ENCODE measurements around the gene LSG1. TPM values are rescaled to one million over a fixed set of nuclear protein-coding genes. Genes with fewer than 3 reads are reported as not detected.
A peak's percentile ranks its signal among the peaks of the same experiment; 100 is the strongest.
"Not testable (repeated sequence)": the region's sequence is repeated elsewhere in the genome, so short reads cannot be mapped to it uniquely, and the experiment has no call there.

Gene LSG1
- total and polyA plus RNA-seq, 2 experiments from 2014 or later, result 49.2 to 57.1 TPM

DNA sequence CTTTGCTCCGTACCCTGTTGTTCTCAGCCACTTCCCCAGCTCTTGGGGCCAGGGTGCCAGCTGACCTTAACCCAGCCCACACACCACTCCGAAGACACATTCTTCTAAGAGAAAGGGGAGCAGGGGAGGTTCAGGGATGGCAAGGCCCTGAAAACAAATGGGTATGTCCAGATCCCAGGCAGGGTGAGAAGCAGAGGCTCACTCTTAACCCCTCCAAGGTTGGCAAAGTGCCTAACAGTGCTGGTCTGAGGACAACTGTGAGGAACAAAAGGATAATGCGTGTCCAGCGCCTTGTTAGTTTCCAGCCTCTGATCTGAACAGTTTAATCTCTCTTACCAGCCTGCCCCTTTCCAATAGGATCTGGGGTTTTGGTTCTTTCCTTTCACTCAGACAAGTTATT, 40.3 kb downstream of the LSG1 start:
- Mint-ChIP-seq H3K4me1 (no peaks in the 10 kb centered on the region), H3K27me3 (ENCODE audit: insufficient read depth, low read depth, poor library complexity) (peaks cover 12% of the 10 kb centered on the region), H3K36me3 (ENCODE audit: low read depth) (peaks cover 32% of the 10 kb centered on the region), H3K4me3 (0 out of 3 replicates have a peak overlapping the region, but pooled peaks have one; percentile 87), H3K9me3 (peaks cover 24% of the 10 kb centered on the region), H3K27ac (no peak overlapping the region)
- TF ChIP-seq POLR2AphosphoS5 (IDR thresholded peaks at IDR 0.05; ENCODE audit: low read depth) (no peak), JUNB (IDR thresholded peaks at IDR 0.05; ENCODE audit: unreplicated experiment) (no peak), EZH2 (IDR thresholded peaks at IDR 0.05; ENCODE audit: low read depth, unreplicated experiment) (no peak), NANOG (IDR thresholded peaks at IDR 0.05; ENCODE audit: borderline replicate concordance) (no peak), CREB1 (CRISPR knock-in tag; IDR thresholded peaks at IDR 0.05; ENCODE audit: low read depth) (no peak)
- H4K20me1 ChIP-seq (replicated peaks; ENCODE audit: insufficient read depth), result no peaks in the 10 kb centered on the region
- no peaks in the 10 kb centered on the region for H3K79me2 ChIP-seq (replicated peaks; ENCODE audit: insufficient read depth)
- H3K4me2 ChIP-seq, result no peak overlapping the region
- H3K9me2 ChIP-seq (ENCODE audit: insufficient read depth), result no peaks in the 10 kb centered on the region
- H2AFZ ChIP-seq, result no peak overlapping the region
- H3K36me3 ChIP-seq (ENCODE audit: insufficient read depth), result no peaks in the 10 kb centered on the region; the same call in 1 of the 2 replicates
- H3K27ac ChIP-seq (ENCODE audit: low read depth), result no peak overlapping the region
- H3K27me3 ChIP-seq (ENCODE audit: insufficient read depth), result 0 out of 2 replicates have a peak, but pooled peaks cover 4% of the 10 kb centered on the region
- no peak for ATAC-seq
- H3K4me3 ChIP-seq, result no peak overlapping the region
- H3K4me1 ChIP-seq (ENCODE audit: insufficient read depth), result 0 out of 2 replicates have a peak, but pooled peaks cover 4% of the 10 kb centered on the region
- no peak for DNase-seq (ENCODE audit: low spot score)
- H3F3A ChIP-seq (replicated peaks; ENCODE audit: low read depth), result no peaks in the 10 kb centered on the region

DNA sequence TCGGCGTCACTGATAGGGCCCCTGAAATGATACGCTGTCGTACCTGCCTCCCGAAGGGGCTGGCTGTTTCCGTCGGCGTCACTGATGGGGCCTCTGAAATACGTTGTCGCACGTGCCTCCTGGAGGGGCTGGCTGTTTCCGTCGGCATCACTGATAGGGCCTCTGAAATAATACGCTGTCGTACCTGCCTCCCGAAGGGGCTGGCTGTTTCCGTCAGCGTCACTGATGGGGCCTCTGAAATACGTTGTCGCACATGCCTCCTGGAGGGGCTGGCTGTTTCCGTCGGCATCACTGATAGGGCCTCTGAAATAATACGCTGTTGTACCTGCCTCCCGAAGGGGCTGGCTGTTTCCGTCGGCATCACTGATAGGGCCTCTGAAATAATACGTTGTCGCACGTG, 41.3 kb downstream of the LSG1 start:
- ATAC-seq, H3K27ac Mint-ChIP-seq: not testable (repeated sequence)

GRCh38 chr3:194624956-194625355, 47.0 kb downstream of the LSG1 start:
- Histone ChIP-seq H3K27me3 (ENCODE audit: insufficient read depth) (no peaks in the 10 kb centered on the region), H3K4me1 (ENCODE audit: insufficient read depth) (no peaks in the 10 kb centered on the region), H3F3A (replicated peaks; ENCODE audit: low read depth) (no peaks in the 10 kb centered on the region), H3K36me3 (ENCODE audit: insufficient read depth) (no peaks in the 10 kb centered on the region; the same call in 1 of the 2 replicates), H3K9me2 (ENCODE audit: insufficient read depth) (no peaks in the 10 kb centered on the region), H2AFZ (no peak overlapping the region), H4K20me1 (replicated peaks; ENCODE audit: insufficient read depth) (no peaks in the 10 kb centered on the region), H3K4me2 (no peak overlapping the region), H3K4me3 (no peak overlapping the region), H3K79me2 (replicated peaks; ENCODE audit: insufficient read depth) (no peaks in the 10 kb centered on the region), H3K27ac (ENCODE audit: low read depth) (no peak overlapping the region)
- Mint-ChIP-seq H3K9me3 (peaks cover 13% of the 10 kb centered on the region), H3K4me3 (no peak overlapping the region), H3K27ac (no peak overlapping the region), H3K36me3 (ENCODE audit: low read depth) (peaks cover 33% of the 10 kb centered on the region), H3K4me1 (peaks cover 4% of the 10 kb centered on the region; the same call in 2 of the 3 replicates), H3K27me3 (ENCODE audit: insufficient read depth, low read depth, poor library complexity) (peaks cover 2% of the 10 kb centered on the region)
- no peak for ATAC-seq
- DNase-seq (ENCODE audit: low spot score), result no peak
- TF ChIP-seq, protein P1, sequence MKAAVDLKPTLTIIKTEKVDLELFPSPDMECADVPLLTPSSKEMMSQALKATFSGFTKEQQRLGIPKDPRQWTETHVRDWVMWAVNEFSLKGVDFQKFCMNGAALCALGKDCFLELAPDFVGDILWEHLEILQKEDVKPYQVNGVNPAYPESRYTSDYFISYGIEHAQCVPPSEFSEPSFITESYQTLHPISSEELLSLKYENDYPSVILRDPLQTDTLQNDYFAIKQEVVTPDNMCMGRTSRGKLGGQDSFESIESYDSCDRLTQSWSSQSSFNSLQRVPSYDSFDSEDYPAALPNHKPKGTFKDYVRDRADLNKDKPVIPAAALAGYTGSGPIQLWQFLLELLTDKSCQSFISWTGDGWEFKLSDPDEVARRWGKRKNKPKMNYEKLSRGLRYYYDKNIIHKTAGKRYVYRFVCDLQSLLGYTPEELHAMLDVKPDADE (IDR thresholded peaks at IDR 0.05), result no peak
- TF ChIP-seq POLR2AphosphoS5 (IDR thresholded peaks at IDR 0.05; ENCODE audit: low read depth) (no peak), CTCF (conservative IDR thresholded peaks at IDR 0.05; ENCODE audit: low read depth in 2 of 2) (no peak), ZNF331 (CRISPR knock-in tag; IDR thresholded peaks at IDR 0.05; ENCODE audit: low read depth) (no peak), JUNB (IDR thresholded peaks at IDR 0.05; ENCODE audit: unreplicated experiment) (no peak), NANOG (IDR thresholded peaks at IDR 0.05; ENCODE audit: borderline replicate concordance) (no peak), EZH2phosphoT487 (IDR thresholded peaks at IDR 0.05; ENCODE audit: unreplicated experiment) (no peak), ZNF114 (CRISPR knock-in tag; IDR thresholded peaks at IDR 0.05) (no peak)
- TF ChIP-seq, protein P2, sequence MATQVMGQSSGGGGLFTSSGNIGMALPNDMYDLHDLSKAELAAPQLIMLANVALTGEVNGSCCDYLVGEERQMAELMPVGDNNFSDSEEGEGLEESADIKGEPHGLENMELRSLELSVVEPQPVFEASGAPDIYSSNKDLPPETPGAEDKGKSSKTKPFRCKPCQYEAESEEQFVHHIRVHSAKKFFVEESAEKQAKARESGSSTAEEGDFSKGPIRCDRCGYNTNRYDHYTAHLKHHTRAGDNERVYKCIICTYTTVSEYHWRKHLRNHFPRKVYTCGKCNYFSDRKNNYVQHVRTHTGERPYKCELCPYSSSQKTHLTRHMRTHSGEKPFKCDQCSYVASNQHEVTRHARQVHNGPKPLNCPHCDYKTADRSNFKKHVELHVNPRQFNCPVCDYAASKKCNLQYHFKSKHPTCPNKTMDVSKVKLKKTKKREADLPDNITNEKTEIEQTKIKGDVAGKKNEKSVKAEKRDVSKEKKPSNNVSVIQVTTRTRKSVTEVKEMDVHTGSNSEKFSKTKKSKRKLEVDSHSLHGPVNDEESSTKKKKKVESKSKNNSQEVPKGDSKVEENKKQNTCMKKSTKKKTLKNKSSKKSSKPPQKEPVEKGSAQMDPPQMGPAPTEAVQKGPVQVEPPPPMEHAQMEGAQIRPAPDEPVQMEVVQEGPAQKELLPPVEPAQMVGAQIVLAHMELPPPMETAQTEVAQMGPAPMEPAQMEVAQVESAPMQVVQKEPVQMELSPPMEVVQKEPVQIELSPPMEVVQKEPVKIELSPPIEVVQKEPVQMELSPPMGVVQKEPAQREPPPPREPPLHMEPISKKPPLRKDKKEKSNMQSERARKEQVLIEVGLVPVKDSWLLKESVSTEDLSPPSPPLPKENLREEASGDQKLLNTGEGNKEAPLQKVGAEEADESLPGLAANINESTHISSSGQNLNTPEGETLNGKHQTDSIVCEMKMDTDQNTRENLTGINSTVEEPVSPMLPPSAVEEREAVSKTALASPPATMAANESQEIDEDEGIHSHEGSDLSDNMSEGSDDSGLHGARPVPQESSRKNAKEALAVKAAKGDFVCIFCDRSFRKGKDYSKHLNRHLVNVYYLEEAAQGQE (IDR thresholded peaks at IDR 0.05; ENCODE audit: unreplicated experiment), result no peak

More for the DNA sequence above, 41.3 kb downstream of the LSG1 start:
- H3K4me1 Mint-ChIP-seq; H3K4me3 Mint-ChIP-seq; H3K36me3 ChIP-seq (ENCODE audit: insufficient read depth); H3K79me2 ChIP-seq (replicated peaks; ENCODE audit: insufficient read depth); H3K4me3 ChIP-seq; H3K9me2 ChIP-seq (ENCODE audit: insufficient read depth); H3K27ac ChIP-seq (ENCODE audit: low read depth); H3K4me2 ChIP-seq; H3F3A ChIP-seq (replicated peaks; ENCODE audit: low read depth); H3K27me3 ChIP-seq (ENCODE audit: insufficient read depth); DNase-seq (ENCODE audit: low spot score); H4K20me1 ChIP-seq (replicated peaks; ENCODE audit: insufficient read depth); H2AFZ ChIP-seq; H3K4me1 ChIP-seq (ENCODE audit: insufficient read depth): not testable (repeated sequence)
- peaks cover 24% of the 10 kb centered on the region for H3K9me3 Mint-ChIP-seq
- peaks cover 39% of the 10 kb centered on the region for H3K36me3 Mint-ChIP-seq (ENCODE audit: low read depth)
- peaks cover 12% of the 10 kb centered on the region for H3K27me3 Mint-ChIP-seq (ENCODE audit: insufficient read depth, low read depth, poor library complexity)
